A673 (cell line): ENCODE data around the gene FOXN3. TPM values are rescaled to one million over a fixed set of nuclear protein-coding genes. Genes with fewer than 3 reads are reported as not detected.

Experiments used
- BruUV-seq: library from RNA; stranded (reverse); fragments of 400-500 nt; replicated peaks from 2 replicates; lab custom pipeline; 2021; lab: Mats Ljungman, UMichigan
- CTCF ChIA-PET: fragments of 300-600 bp; sonication (Branson Sonifier 250); formaldehyde crosslinking; loops from one replicate; lab custom pipeline; 2022; ENCODE audit warnings: antibody characterized with exemption; lab: Charles Lee
- POLR2A ChIA-PET: fragments of 300-600 bp; sonication (Branson Sonifier 250); formaldehyde crosslinking; loops from one replicate; lab custom pipeline; 2022; ENCODE audit warnings: antibody characterized with exemption; ENCODE audit not compliant: low non-redundant PET; lab: Charles Lee
- DNase-seq: peaks from one replicate; pipeline ENCODE4 v3.0.0-alpha.2; 2015; ENCODE audit warnings: low spot score
- H3K27ac ChIP-seq: fragments of 200-600 bp; sonication (generic); 2 replicates; pipeline ENCODE4 v1.5.1; 2016; ENCODE audit warnings: mixed run types, low read depth, mild to moderate bottlenecking, mixed read lengths, antibody characterized with exemption, low read length; ENCODE audit not compliant: poor library complexity, severe bottlenecking
- H3K27me3 ChIP-seq: fragments of 200-600 bp; sonication (generic); replicated peaks from 2 replicates; pipeline ENCODE4 v1.6.1; 2017; ENCODE audit warnings: mixed run types, low read depth, mild to moderate bottlenecking, mixed read lengths, antibody characterized with exemption, low read length; ENCODE audit not compliant: insufficient read depth, poor library complexity
- H3K36me3 ChIP-seq: fragments of 200-600 bp; sonication (generic); 2 replicates; pipeline ENCODE4 v1.6.1; 2016; ENCODE audit warnings: mixed run types, mild to moderate bottlenecking, mixed read lengths, antibody characterized with exemption, low read length; ENCODE audit not compliant: insufficient read depth, poor library complexity, severe bottlenecking
- H3K4me1 ChIP-seq: fragments of 200-600 bp; sonication (generic); 2 replicates; pipeline ENCODE4 v1.6.1; 2017; ENCODE audit warnings: mixed run types, mild to moderate bottlenecking, mixed read lengths, antibody characterized with exemption, low read length; ENCODE audit not compliant: insufficient read depth, poor library complexity, severe bottlenecking
- H3K4me3 ChIP-seq: fragments of 200-600 bp; sonication (generic); 2 replicates; pipeline ENCODE4 v1.5.1; 2016; ENCODE audit warnings: low read depth, mixed run types, mild to moderate bottlenecking, mixed read lengths, low read length; ENCODE audit not compliant: poor library complexity, severe bottlenecking
- H3K9me3 ChIP-seq: fragments of 200-600 bp; sonication (generic); 2 replicates; pipeline ENCODE4 v1.6.1; 2016; ENCODE audit warnings: mixed run types, low read depth, mild to moderate bottlenecking, mixed read lengths, antibody characterized with exemption, low read length; ENCODE audit not compliant: poor library complexity, severe bottlenecking
- EZH2 ChIP-seq: fragments of 200-600 bp; sonication (generic); IDR thresholded peaks from 2 replicates; pipeline ENCODE4 v1.6.1; 2017; ENCODE audit warnings: borderline replicate concordance, low read depth, mild to moderate bottlenecking, mixed read lengths, antibody characterized with exemption, low read length; ENCODE audit not compliant: poor library complexity, severe bottlenecking
- intact Hi-C: fragments of 100-400 bp; cut with micrococcal nuclease; formaldehyde crosslinking; loops from one replicate; pipeline ENCODE4 v1.10.0; 2022; ENCODE audit not compliant: unreplicated experiment
- total RNA-seq: library from RNA; stranded (reverse); gene quantifications from 2 replicates; pipeline ENCODE4 v1.2.3, GENCODE V29; 2021
- TF ChIP-seq, protein P1 (sequence below): fragments of 300-800, 200-600 bp; sonication (generic); conservative IDR thresholded peaks from 2 replicates; pipeline ENCODE4 v1.5.1; 2017; ENCODE audit warnings: low read depth, mild to moderate bottlenecking, antibody characterized with exemption, low read length, moderate library complexity, mixed read lengths

The FOXN3 gene
- total RNA-seq, 1 experiment from 2014 or later: 15.3 TPM

DNA sequence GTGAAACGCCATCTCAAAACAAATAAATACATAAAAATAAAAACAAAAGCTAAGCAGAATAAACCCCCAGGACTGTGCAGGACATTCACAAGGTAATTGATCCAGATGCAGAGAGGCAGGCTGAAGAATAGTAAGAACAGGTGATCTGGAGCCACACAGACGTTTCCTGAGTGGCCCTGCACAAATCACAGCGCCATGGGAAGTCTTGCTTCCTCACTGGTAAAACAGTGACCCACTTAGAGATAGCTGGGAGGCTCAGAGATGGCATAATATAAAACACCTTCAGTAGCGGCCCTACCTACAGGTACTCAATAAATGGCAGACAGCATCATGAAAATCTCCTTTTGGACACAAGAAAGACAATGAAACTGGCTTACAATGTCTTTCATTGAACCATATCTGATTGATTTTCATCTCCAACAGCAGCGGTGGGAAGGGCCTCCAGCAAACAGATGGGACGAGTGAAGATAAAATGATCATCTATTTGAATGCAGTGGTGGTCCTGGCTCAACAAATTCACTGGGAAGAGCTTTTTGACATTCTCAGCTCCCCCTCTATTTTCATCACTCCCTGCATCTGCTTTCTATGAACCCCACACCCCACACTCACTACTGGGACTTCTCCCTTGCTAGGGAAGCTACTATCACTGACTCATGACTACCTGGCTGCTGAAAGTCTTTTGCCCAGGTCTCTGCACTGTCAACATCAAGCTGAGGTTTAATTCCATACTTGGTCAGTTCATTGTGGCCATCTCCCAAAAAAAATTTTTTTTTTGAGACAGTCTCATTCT is 63.9 kb downstream of the FOXN3 start:
- peaks cover 30% of the 10 kb centered on the region for H3K4me1 ChIP-seq
- no peaks in the 10 kb centered on the region for H3K27me3 ChIP-seq
- H3K36me3 ChIP-seq: no peaks in the 10 kb centered on the region
- DNase-seq: no peak
- BruUV-seq: no TSS peak
- intact Hi-C loops: no loop called here
- H3K27ac ChIP-seq: no peak overlapping the region
- H3K4me3 ChIP-seq: no peak overlapping the region
- no peaks in the 10 kb centered on the region for H3K9me3 ChIP-seq
- POLR2A ChIA-PET: no interaction called here
- no peak for TF ChIP-seq EZH2
- TF ChIP-seq, protein P1, sequence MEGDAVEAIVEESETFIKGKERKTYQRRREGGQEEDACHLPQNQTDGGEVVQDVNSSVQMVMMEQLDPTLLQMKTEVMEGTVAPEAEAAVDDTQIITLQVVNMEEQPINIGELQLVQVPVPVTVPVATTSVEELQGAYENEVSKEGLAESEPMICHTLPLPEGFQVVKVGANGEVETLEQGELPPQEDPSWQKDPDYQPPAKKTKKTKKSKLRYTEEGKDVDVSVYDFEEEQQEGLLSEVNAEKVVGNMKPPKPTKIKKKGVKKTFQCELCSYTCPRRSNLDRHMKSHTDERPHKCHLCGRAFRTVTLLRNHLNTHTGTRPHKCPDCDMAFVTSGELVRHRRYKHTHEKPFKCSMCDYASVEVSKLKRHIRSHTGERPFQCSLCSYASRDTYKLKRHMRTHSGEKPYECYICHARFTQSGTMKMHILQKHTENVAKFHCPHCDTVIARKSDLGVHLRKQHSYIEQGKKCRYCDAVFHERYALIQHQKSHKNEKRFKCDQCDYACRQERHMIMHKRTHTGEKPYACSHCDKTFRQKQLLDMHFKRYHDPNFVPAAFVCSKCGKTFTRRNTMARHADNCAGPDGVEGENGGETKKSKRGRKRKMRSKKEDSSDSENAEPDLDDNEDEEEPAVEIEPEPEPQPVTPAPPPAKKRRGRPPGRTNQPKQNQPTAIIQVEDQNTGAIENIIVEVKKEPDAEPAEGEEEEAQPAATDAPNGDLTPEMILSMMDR: no peak
- CTCF ChIA-PET: no interaction called here

DNA sequence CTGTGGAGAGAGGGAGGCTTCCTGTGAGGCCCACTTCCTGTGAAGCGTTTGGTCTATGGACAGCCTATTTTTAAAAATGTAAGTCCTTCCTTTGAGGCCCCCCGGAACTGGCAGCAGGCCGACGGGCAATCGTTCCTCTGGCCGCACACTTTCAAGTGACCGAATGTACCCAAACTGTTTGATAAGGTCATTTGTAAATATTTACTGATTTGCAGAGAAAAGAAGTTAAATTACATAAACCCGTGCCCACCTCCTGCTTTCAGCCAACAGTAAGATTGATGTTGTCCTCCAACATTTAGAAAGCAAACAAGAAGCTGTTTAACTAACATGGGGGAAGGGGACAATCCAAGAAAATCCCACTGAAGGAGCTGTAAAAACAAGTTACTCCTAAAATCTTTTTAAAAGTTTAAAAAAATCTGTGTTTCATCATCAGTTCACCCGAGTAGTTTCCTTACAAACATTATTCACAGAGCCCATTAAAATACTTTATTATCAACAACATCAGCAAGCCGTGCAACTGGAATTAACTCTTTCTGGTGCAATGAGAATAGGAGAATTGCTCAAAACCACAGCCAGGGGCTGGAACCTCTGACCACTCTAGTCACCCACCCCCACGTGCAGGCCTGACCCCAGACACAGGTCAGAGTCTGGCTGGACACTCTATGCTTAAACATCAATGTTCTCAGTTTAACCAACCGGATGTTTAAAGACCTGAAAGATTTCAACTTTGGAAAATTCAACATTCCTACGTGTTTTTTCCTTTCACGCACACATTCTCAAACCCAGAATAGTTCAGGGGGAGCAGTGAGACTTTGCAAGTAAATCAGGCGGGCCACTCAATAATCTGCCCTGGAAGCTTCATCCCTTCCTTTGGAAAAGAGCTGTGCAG is 65.3 kb downstream of the FOXN3 start:
- intact Hi-C loops: no loop called here
- no peak for TF ChIP-seq EZH2
- TF ChIP-seq, protein P1: no peak
- H3K36me3 ChIP-seq: no peaks in the 10 kb centered on the region
- H3K27ac ChIP-seq: peak overlapping the region; percentile 74
- H3K9me3 ChIP-seq: no peaks in the 10 kb centered on the region
- H3K4me3 ChIP-seq: no peak overlapping the region
- H3K27me3 ChIP-seq: no peaks in the 10 kb centered on the region
- no peak for DNase-seq
- CTCF ChIA-PET: no interaction called here
- POLR2A ChIA-PET: no interaction called here
- peaks cover 30% of the 10 kb centered on the region for H3K4me1 ChIP-seq
- BruUV-seq: no TSS peak

DNA sequence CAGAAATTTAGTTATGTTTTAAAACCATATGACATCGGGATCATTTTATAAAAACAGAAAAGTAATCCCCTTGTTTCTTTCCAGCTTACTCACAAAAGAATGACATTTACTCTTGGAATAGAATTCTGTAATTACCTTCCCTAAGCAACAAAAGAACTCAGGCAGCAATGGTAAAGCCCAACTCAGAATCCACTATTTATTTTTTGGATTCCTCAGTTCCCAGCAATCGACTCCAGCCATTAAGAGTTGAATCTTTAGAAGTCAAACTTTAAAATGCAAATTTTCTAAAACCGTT is 65.9 kb downstream of the FOXN3 start:
- Histone ChIP-seq H3K36me3 (no peaks in the 10 kb centered on the region), H3K4me3 (no peak overlapping the region), H3K9me3 (no peaks in the 10 kb centered on the region), H3K27me3 (no peaks in the 10 kb centered on the region), H3K27ac (peak overlapping the region; percentile 74), H3K4me1 (peaks cover 30% of the 10 kb centered on the region)
- DNase-seq: peak; percentile 63
- no TSS peak for BruUV-seq
- intact Hi-C loops: no loop called here
- no peak for TF ChIP-seq EZH2
- TF ChIP-seq, protein P1: no peak
- ChIA-PET CTCF (no interaction called here), POLR2A (no interaction called here)
